LoVo (cell line): ENCODE measurements around the gene NPLOC4.

ENCODE experiments used
- DNase-seq: peaks from one replicate; pipeline ENCODE4 v3.0.0-alpha.2; 2016; ENCODE audit warnings: low spot score

Gene NPLOC4

DNA sequence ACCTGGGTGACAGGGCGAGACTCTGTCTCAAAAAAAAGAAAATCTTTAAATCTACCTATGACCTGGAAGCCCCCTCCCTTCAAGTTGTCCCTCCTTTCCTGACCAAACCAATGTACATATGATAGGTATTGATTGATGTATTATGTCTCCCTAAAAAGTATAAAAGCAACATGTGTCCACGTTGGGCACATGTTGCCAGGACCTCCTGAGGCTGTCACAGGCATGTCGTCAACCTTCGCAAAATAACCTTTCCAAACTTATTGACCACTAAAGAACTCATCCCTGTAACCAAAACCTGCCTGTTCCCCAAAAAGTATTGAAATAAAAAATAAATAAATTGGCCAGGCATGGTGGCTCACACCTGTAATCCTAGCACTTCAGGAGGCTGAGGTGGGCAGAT is 25.1 kb upstream of the NPLOC4 start:
- DNase-seq, result no peak

DNA sequence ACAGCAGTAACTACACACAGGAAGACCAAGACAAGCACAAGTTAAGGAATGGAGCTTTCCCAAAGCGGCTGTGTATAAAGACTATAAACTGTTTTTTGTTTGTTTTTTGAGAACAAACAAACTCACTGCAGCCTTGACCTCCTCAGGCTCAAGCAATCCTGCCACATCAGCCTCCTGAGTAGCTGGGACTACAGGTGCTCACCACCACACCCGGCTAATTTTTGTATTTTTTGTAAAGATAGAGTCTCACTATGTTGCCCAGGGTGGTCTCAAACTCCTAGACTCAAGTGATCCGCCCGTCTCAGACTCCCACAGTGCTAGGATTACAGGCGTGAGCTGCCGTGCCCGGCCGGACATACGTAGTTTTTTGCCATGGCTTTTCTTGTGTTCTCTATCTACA is 23.5 kb upstream of the NPLOC4 start:
- DNase-seq, result no peak

DNA sequence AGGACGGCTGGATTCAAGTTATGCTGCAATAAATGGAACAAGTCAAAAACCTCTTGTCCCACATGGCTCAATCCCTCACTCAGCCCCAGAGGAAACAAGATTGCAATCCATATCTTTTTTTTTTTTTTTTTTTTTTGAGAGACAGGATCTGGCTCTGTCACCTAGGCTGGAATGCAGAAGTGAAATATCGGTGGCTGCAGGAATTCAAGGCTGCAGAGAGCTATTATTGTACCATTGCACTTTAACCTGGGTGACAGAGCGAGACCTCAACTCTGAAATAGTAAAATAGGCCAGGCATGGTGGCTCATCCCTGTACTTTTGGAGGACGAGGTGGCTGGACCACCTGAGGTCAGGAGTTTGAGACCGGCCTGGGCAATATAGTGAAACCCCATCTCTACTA is 22.1 kb upstream of the NPLOC4 start:
- no peak for DNase-seq

DNA sequence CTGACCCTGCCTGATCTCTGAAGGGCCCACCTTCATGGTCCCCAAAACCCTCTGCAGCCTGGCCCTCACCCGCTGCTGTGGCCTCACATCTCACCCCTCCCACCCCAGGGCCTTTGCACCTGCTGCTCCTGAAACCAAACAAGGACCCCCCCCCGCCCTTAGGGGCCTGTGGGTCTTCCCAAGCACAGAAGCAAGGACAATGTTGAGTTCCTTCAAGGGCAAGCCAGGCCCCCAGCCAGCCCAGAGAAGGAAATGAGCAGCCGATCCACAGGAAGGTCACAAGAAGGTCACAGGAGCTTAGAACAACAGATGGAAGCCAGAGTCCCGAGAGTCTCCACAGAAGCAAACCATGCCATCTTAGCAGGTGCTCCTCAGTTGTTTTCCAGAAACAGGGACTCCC is 19.9 kb upstream of the NPLOC4 start:
- DNase-seq, result no peak

DNA sequence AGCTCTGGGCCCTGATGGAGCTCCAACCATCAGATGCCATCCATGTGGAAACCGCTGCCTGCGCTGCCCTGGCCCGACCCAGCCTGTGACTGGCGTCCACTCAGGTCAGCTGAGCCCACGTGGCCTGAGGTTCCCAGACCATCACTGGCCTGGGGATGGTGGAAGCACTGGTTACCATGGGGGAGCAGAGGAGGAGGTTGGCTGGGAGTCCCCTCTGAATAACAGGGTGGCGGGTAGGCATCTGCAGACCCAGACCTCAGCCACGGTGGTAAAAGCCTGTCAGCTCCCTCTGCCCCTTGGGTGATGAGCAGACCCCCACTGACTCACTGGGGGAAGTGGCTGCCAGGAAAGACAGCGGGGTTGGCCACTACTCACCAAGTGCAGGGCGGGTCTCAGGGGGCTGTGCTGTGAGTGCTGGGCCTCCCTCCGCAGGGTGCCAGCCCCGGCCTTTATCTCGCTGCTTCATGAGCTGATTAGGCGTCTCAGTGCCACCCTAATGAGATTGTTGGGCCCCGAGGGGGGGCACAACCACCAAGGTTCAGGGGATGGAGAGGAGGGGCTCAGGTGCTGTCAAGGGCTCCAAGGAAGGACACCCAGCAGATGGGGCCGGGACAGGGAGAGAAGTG is 19.3 kb upstream of the NPLOC4 start, which contains the start of gene PDE6G:
PDE6G (minus strand) TSS at position 425 of the 626 bp plus-strand sequence. CDS start 3,237 bp downstream, outside the sequence.
- DNase-seq, result no peak

DNA sequence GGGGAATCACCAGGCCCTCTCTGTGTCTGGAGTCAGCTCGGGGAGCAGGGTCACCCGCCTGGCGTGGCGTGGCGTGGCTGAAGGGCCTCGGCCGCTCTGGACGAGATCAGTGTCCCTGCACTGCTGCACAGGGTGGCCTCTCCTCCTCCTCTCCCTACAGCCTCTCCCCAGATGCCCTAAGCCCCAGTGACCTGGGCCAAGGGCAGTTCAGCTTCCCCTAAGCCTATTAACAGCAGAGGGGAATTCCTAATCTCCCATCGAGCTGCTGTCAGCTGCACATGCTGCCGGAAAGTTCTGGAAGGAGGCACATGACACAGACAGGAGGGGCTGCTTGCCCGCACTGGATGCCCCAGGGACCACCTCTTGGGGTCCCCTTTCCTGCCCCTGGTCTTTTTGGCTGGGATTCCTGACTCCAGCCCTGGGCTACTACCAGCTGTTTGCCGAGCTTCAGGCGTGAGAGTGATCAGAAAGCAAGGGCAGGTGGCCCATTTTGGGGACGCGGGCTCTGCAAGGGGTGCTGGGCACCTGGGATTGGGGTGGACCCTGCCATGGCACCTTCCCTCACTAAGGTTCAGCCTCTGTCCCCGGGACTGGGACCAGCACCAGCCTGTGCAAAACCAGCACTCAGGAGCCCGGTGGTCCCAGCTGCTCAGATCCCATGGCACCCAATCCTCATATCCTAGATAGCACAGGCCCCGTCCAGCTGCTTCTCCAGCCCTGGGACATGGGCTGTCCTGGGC is 18.6 kb upstream of the NPLOC4 start:
- no peak for DNase-seq

DNA sequence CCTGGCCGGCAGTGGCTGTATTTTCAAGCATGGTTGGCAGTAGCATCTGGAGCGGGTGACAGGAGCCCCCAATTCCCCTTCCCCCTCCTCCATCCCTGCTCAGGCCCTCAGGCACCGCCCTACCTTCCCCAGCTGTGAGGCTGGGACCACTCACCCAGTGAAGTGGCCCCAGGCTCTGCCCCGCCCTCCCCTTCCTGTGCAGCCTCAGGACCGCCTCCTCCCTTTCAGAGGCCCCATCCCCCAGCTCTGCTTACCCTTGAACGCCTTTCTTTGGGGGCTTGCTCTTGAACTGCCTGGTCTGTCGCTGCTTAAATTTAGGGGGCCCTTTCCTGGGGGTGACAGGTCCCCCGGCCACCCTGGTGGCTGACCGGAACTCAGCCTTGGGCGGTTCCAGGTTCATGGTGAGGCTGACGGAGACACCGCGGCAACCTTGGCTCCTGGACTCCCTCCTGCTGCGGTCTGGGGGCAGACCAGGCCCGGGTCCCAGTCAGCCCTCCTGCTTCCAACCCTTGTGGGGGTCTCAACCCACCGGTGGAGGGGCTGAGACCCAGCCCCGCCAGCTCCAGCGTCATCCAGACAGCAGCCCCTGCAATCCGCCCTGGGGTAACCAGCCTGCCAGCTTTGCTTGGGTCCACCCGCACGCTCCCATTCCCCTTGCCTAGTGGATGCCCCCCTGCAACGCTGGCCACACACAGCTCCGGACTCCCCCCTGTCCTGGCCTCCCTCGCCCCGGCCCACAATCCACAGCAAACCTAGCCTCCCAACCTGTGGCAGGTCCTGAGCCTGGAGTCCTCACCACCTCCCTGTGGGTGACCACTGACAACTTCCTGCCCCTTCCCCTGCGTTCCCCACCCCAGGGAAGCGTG is 16.2 kb upstream of the NPLOC4 start:
- DNase-seq, result no peak

DNA sequence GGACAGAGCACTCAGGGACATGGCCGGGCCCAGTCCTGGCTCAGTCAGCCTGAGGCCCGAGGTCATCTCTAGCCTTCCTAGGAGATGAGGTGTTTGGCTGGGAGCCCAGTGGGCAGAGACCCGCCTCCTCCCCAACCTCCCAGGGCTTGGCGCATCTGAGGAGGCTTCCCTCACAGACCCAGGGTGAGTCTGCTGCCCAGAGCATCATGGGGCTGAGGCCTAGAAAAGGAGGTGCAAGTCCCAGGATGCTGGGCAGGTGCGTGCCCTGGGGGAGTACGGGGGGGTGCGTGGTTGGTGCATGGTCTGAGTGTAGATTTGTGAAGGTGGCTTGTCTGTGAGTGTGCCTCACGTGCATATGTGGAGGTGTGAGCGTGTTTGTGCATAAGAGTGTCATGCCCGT is 14.8 kb upstream of the NPLOC4 start:
- peak; percentile 50 for DNase-seq

DNA sequence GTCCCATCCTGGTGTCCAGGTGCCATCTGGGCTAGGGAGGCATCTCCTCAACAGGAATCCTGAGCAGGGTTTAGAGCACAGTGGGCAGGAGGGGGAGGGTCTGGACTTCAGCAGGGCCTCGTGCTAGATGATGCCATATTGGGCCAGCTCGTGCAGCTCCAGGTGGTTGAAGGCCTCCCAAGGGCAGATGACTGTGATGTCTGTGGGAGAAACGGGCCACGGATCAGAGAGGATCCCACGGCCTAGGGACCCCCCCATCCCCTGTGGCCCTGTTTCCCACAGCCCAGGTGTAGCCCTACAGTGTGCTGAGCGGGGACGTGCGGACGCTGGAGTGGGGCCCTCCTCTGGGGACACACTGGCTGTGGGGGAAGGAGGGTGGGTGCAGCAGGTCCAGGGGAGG is 14.0 kb upstream of the NPLOC4 start:
- DNase-seq, result no peak

DNA sequence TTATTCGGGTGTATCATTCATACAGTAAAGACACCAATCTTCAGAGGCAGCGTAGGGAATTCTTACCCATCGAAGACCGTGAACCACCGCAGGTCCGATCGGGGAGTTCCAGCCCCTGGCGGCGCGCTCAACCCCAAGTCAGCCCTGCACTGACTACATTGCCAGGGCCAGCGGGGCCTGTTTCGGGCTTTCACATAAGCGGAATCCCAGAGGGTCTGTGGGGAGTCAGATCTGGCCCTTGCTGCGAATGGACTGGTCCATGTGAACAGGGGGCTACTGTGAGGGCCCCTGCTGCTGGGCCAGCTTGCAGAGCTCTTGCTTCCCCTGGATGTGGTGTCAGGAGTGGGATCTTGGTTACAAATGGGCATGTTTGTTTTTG is 11.8 kb upstream of the NPLOC4 start:
- no peak for DNase-seq

DNA sequence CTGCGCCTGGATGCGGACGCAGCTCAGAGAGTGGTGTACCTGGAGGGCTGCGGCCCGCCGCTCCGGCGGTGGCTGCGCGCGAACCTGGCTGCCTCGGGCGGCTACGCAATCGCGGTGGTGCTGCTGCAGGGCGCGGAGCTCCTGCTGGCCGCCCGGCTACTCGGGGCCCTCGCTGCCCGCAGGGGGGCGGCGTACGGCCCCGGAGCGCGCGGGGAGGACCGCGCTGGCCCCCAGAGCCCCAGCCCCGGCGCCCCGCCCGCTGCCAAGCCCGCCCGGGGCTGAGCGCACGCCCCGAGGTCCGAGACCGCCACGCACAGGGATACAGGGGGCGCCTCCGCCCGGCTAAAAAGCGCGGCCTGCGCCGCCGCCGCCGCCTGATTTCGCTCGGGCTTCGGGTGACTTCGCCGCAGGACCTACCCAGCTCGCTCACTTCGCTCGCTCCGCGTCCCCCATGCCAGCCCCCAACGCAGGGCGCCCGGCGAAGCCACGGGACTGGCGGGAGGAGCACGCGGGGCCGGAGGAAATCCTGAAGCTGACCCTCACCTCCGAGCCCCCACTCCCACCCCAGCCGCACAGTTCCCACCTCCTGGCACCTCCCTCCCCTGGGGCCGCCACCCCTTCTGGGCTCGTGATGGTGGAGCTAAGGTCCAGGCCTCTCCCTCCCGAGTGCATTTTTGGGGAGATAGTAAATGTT is 11.2 kb upstream of the NPLOC4 start:
- no peak for DNase-seq

DNA sequence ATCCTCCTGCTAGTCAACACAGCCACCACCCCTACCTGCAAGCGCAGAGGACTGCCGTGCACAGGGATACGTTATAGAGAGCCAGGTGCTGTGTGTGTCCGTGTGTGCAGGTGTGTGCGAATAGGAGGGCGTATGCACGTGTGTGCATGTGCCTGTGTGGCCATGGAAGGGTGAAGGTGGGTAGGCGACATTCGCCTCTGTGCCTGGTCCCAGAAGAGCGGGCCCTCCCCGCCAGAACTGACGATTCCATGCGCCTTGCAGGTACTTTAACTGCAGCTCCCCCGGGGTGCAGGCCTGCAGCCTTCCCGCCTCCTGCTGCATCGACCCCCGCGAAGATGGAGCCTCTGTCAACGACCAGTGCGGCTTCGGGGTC is 10.7 kb upstream of the NPLOC4 start:
- DNase-seq, result no peak

DNA sequence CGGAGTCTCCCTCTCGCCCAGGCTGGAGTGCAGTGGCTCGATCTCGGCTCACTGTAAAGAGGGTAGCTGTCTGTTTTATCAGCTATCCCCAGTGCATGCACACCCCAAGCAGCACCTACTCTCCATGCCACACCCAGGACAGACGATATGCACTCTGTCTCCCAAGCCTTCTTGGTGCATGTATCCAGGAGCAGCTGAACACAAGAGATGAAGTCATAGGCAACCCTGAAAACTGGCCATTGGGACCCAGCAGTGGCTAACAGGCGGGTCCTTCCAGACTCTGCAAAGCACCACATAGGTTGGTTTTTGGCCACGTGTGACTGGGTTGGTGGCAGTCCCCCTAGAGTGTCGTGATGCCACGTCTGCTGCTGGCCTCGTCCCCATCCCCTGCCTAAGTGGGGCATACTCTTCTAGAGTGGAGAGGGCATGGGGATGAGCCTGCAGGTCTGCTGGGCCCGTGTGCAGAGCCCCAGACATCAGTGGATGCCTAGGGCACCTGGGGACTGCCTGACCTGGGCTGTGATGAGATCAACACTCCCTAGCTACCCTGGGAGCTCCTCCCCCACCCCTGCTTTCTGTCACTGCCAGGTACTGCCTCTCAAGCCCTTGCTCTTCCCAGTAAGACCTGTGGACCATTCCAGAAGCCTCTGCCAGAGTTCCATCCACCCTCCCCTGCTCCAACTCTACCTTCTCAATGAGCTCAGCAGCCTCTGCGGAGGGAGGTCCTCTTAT is 10.1 kb upstream of the NPLOC4 start:
- no peak for DNase-seq

DNA sequence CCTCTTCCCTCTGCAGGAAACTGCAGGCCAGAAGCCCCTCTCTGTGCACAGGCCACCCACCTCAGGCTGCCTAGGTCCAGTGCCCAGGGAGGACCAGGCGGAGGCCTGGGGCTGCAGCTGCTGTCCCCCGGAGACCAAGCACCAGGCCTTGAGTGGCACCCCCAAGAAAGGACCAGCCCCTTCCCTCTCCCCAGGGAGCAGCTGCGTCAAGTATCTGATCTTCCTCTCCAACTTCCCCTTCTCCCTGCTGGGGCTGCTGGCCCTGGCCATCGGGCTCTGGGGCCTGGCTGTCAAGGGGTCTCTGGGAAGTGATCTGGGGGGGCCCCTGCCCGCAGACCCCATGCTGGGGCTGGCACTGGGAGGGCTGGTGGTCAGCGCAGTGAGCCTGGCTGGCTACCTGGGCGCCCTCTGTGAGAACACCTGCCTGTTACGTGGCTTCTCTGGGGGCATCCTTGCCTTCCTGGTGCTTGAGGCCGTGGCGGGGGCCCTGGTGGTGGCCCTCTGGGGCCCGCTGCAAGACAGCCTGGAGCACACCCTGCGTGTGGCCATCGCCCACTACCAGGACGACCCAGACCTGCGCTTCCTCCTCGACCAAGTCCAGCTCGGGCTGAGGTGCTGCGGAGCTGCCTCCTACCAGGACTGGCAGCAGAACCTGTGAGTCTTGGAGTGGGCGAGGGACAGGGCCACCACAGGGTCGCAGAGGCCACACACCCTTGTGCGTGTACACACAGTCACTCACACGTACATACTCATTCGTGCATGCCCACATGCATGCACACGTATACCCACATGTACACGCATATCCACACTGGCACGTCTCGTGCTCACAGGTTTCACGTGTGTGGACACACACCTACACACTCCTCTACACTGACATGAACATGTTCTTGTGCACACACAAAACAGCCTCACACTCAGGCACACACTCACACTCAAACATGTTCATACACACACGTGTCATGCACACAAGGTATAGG is 8.4 kb upstream of the NPLOC4 start:
- no peak for DNase-seq

DNA sequence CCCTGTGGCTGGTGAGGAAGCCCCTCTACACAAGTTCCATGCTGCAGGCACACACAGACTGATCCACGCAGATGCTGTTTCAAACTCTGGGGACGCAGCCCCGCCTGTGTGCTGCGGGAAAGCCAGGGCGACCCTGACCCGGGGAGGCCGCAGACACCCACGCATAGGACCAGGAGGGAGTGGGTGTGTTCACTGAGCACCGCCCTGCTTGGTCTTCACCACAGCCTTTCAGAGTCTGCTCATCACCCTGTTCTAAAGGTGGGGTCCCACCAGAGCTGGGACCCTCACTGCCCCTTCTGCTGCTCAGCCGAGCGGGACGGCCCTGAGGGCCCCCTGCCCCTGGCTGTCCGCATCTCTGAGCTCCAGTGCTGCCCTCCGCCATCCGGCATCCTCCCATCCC is 7.6 kb upstream of the NPLOC4 start:
- no peak for DNase-seq

DNA sequence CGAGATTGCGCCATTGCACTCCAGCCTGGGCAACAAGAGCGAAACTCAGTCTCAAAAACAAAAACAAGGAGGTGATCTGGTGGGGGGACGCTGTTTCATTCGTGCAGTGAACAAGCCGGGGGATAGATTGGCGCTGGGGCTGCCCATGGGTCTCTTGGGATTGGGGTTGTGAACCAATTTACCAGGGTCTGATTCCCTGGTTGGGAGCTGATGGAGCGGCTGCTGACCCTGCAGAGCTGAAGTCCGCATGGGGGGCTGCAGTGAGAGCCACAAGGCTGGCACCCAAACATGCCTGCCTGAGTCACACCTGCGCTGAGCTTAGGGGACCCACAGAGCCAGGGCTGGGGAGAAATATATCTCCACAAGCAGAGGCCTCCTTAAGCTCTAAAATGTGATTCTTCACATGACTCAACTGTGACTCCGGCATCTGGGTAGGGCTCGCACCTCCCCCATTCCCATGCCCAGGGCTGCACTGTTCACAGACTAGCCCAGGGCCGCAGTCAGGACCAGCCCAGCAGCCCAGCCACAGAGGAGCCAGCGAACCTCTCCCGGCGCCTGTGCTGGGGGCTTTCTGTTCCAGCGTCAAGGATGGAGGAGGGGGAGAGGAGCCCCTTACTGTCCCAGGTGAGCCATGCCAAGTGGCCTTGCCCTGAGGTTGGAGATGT is 5.0 kb upstream of the NPLOC4 start:
- no peak for DNase-seq

DNA sequence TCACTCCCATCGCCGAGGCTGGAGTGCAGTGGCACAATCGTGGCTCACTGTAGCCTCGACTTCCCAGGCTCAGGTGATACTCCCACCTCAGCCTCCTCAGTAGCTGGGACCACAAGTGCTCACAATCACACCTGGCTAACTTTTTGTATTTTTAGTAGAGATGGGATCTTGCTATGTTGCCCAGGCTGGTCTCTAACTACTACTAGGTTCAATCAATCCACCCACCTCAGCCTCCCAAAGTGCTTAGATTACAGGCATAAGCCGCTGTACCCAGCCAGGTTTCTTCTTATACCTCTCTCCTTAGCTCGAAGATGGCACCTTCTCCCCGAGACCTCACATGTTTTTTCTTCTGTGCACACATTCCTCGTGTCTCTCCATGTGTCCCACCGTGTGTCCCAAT is 3.1 kb upstream of the NPLOC4 start:
- DNase-seq, result no peak

DNA sequence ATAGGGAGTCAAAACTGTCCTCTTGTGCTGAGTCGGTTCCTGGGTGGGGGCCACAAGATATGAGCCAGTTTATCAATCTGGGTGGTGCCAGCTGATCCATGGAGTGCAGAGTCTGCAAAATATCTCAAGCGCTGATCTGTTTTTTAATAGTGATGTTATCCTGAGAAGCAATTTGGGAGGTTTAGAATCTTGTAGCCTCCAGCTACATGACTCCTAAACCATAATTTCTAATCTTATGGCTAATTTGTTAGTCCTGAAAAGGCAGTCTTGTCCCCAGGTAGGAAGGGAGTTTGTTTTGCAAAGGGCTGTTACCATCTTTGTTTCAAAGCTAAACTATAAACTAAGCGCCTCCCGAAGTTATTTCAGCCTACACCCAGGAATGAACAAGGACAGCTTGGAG is 1.8 kb upstream of the NPLOC4 start:
- no peak for DNase-seq

DNA sequence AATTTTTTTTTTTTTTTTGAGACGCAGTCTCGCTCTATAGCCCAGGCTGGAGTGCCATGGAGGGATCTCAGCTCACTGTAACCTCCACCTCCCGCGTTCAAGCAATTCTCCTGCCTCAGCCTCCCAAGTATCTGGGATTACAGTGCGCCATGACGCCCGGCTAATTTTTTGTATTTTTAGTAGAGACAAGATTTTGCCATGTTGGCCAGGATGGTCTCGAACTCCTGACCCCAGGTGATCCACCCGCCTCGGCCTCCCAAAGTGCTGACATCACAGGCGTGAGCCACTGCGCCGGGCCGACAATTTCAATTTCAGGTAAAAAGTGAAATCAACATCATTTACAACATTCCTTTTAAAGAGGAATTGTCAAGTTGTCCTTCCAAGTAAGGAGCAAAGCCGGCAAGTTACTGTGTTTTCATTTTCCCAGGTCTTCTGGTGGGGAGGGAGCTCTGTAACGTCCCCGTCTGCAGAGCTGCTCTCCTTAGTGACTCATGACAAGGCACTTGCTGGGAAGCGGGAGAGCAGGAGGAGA is 873 bp downstream of the NPLOC4 start:
- DNase-seq, result no peak

DNA sequence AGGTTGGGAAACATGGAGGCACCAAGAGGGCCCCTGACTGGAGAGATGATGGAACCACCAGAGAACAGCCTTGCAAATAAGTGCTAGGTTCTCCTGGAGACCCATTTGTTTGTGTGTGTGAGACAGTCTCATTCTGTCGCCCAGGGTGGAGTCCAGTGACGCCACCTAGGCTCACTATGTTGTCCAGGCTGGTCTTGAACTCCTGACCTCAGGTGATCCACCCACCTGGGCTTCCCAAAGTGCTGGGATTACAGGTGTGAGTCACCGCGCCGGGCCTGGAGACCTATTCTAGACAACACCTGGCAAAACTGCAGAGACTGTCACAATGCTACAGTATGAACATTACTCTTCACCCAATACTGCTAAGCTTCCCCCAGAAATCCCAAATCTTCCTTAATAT is 1.5 kb downstream of the NPLOC4 start:
- DNase-seq, result no peak
